NCI-H1417 (cell line): ENCODE measurements around the gene AMACR.

Experiments
- DNase-seq, 3 experiments: peaks; one replicate each; lab custom pipeline; 2025; lab: John Stamatoyannopoulos, UW

AMACR gene

DNA sequence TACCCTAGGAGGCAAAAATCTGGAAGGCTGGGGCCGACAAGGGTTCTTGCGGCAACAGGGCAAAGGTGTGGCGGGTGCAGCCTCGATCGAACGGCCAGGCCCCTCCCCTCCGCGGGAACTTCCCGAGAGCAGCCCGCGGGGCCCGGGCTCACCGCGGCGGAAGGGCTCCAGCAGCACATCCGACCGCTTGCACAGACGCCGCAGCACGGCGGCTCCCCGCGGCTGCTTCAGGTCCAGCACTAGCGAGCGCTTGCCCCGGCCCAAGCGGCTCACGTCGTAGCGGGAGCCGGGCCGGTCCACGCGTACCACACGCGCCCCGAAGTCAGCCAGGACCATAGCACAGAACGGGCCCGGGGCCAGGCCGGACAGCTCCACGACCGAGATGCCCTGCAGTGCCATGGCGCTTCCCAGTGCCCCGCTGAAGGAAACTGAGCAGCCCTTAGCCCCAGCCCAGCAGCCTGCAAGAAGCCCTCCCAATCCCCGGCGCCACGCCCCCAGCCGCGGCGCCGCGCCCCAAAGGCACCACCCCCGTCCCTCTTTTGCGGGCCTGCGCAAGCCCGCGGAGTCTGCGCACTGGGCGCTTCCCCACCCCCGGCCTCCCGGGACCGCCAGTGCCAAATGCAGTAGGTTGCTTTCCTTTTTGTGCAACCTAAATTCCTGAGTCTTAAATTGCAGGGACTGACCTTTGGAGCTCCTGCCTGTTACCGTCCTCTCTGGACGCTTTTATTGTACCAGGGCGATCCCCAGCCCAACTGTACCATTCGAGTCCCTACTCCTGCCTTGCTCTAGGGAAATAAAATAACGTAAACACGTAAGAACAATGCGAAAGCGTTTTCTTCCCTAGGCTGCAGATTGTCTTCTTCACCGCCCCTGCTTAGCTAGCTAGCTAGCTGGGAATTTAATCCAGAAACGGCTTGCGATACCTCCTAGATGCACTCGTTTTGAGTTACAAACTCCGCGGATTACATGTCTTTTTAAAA is at the start of gene AMACR:
AMACR (minus strand) TSS at position 430 of the 980 bp plus-strand sequence; CDS start at position 399, 31 bp downstream.
- peak; percentile 93 to 98 (median 98) for DNase-seq

- no peak for DNase-seq
These were observed 49.7 kb upstream of the AMACR start for GRCh38 chr5:34057569-34057968.

DNA sequence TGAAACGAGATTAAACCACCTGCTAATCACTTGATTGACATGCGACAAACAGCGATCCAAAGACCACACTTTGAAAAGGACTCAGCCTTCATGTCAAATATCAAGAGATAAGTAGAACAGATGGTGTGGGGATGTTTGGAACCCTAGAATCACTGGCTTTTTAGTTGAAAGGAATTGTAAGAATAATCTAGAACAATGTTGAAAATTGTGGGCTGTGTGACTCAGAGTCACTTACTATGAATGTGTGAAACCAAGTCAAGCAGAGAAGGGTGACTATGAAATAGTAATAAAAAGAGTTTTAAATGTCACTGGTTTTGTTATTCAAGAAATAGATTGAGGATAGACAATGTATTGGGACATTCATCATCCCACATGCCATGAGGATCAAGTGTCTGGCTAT is 49.3 kb upstream of the AMACR start:
- DNase-seq = no peak

- DNase-seq = no peak
These were observed 47.8 kb upstream of the AMACR start for GRCh38 chr5:34055667-34056066.

DNA sequence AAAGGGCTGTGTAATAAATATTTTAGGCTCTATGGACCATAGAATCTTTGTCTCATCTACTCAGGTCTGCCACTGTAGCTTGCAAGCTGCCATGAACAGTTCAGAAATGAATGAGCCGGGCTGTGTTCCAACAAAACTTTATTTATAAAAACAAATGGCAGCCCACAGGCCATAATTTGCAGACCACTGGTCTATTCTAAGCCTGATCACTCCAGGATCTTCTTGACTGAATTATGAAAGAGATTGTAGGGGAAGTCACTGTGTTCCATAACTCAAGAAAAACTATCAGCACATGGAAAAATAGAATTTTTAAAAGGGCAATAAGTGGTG is 46.5 kb upstream of the AMACR start:
- DNase-seq = no peak

GRCh38 chr5:34053571-34054399 is 45.9 kb upstream of the AMACR start:
- DNase-seq = peak in 1 of 3 experiments; percentile 12

DNA sequence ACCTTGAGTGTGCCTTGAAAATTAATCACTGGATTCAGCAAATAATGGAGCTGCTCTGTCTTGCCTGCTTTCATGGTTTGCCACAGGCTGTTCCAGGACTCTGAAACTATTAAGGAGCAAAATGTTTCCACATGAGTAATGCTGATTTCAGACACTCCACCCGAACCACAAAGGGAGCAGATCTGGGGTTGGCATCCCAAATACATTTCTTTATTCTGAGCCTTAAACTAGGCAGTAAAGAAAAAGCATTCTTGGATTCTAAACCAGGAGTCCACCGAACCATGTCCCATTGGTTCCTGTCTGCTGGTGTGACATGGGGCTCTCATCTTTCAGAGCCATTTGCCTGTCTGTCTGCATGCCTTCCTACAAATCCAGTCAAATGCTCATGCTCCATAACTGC is 45.3 kb upstream of the AMACR start:
- no peak for DNase-seq

DNA sequence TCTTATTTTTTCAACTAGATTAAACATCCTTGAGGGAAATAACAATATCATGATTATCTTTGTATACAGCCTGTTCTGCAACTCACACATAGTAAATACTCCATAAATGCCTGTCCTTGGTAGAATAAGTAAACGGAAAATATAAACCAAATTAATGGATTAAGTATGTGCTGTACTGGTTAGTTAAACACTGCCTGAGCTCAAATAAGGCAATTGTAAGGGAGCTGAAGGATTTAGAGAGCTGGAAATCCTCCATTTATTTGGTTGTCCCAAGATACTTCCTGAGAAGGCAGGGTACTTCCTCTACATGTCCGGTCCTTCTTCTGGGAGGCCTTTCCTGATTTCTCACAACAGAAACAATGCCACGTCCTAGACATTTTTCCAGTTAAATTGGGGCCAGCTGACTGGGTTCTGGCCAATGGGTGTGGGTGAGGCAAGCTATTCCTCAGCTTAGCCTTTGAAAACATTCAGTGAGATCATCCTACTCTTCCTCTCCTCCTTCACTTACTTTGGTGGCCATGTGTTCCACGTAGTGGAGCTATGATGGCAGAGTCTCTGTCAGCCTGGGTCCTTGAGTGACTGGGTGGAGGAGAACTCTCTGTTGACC is 43.6 kb upstream of the AMACR start:
- no peak for DNase-seq

- no peak for DNase-seq
These were observed 40.1 kb upstream of the AMACR start for GRCh38 chr5:34047774-34048572.

DNA sequence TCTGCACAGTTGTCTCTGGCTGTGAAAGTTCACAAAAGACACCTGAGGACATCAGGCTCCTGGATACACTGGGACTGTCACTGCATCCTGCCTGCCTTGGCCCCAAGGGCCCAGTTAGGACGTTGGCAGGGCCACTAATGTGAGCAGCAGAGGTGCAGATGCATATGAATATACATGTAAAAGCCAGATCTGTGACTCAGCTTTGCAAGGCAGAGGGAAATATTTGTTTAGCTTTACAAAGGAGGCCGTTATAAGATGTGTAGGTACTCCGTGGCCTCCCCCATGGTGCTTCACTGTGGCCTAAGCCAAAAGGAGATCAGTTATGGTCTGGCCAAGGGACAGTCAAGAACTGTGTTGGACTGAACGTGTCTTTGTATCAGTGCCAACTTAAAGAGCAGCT is 39.3 kb upstream of the AMACR start:
- DNase-seq = no peak

DNA sequence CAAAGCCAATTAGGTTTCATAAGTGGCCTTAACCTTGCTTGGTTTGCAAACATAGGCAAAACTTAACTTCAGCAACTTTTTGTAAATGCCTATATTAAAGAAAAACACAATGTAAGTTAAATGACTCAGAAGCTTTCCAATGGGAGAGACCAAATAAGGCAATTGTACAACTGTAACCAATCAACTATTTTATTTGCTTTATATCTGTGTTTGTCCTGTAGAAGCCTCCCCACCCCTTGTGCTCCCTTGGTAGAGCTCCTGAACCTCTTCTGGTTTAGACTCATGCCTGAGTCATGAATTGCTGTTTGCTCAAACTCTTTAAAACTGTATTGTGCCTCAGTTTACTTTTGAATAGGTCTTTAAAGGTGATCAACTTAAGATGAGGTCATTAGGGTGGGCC is 38.1 kb upstream of the AMACR start:
- no peak for DNase-seq

GRCh38 chr5:34045023-34045422 is 37.2 kb upstream of the AMACR start:
- no peak for DNase-seq

GRCh38 chr5:34043099-34043876 is 35.4 kb upstream of the AMACR start, which contains the start of gene C1QTNF3:
TSS of gene C1QTNF3 (minus strand) at chr5:34043213. CDS start at chr5:34043125, 88 bp downstream.
- DNase-seq = no peak

DNA sequence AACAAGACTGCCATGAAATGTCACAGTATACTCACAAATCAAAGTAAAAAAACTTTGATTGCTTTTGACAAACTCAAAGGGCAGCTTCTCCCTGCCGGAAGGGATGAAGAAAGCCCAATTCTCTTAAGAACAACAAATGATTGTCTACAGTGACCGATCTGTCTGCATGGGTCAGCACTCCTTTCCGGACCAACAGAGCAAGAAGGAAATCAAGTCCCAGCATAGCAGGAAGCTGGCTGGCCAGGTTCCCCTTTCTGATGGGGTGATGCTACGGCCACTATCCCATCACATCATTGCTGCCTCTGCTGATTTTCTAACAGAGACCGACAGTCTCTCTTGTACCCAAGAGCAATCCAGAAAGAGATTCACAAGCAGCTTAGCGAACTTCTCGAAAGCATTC is 34.5 kb upstream of the AMACR start:
- DNase-seq = no peak

- no peak for DNase-seq
These were observed 33.6 kb upstream of the AMACR start for GRCh38 chr5:34041247-34041972.

GRCh38 chr5:34040472-34040871 is 32.6 kb upstream of the AMACR start:
- DNase-seq = no peak

DNA sequence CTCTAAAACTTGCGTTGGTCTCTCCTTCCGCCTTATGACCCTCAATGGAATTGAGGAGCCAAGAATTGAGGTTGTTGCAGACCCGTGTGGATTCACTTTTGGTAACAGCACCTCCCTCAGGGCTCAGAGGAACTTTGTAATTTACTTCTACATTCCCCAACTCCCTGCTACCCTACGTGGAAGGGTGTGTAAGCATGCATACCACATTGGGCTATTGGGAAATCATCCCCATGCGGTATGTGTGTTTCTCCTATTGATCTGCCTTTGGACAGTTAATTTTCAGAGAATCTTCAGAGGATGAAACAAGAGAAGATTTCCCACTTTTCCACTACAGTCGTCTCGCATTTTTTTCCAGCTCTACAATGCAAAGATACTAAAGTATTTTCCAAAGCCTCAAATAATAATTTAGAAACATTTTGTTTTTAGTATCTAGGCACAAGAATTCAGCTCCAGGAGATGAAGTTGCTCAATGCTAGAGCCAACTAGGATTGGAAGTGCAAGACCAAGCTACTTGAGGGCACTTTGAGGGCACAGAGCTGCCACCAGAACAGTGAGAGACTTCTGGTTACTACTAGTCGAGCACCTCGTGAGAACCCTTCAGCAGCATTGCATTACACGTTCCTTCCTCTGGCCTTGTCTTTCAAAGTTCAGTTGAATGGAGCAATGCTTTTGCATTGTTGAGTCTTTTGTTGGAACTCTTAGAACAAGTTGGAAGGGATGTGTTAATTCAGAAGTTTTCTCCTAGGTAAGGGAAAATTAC is 31.7 kb upstream of the AMACR start:
- DNase-seq = no peak

GRCh38 chr5:34038838-34039237 is 31.0 kb upstream of the AMACR start:
- no peak for DNase-seq

GRCh38 chr5:34038390-34038789 is 30.5 kb upstream of the AMACR start:
- DNase-seq = no peak
